Right atrium auricular region (tissue), 2 donors: ENCODE results near the gene LRRC1. TPM values are rescaled to one million over a fixed set of nuclear protein-coding genes. Genes with fewer than 3 reads are reported as not detected.

Experiments used
- DNase-seq: peaks from one replicate; pipeline ENCODE4 v3.0.0-alpha.2; 2019; ENCODE audit warnings: low spot score
- H3K27ac ChIP-seq, 2 donors: fragments of 200-600 bp; sonication (generic); 1 replicate in 1 of 2; 2 replicates in 1 of 2; pipeline ENCODE4 v1.5.1; 2016 to 2019
- H3K27me3 ChIP-seq, 2 donors: fragments of 200-600 bp; sonication (generic); one replicate each; pipeline versions ENCODE4 v1.5.1 to v1.6.0; 2017 to 2019
- H3K36me3 ChIP-seq: fragments of 200-600 bp; sonication (generic); one replicate; pipeline ENCODE4 v1.5.1; 2016
- H3K4me1 ChIP-seq, 2 donors: fragments of 200-600 bp; sonication (generic); one replicate each; pipeline versions ENCODE4 v1.5.1 to v1.6.0; 2017 to 2019
- H3K4me3 ChIP-seq, 2 donors: fragments of 200-600 bp; sonication (generic); 1 replicate in 1 of 2; 2 replicates in 1 of 2; pipeline ENCODE4 v1.5.1; 2017 to 2019; ENCODE audit warnings: mild to moderate bottlenecking in 1 of 2, moderate library complexity in 1 of 2
- H3K9me3 ChIP-seq, 2 donors: fragments of 200-600 bp; sonication (generic); one replicate each; pipeline ENCODE4 v1.5.1; 2019
- CTCF ChIP-seq, 2 donors: fragments of 200-600 bp; sonication (generic); IDR thresholded peaks; one replicate each; pipeline ENCODE4 v1.5.1; 2019; ENCODE audit warnings: antibody characterized with exemption in 2 of 2
- total RNA-seq, 2 donors: library from RNA; depleted of rRNA; stranded (reverse); fragments of >200 nt; gene quantifications; one replicate each; pipeline ENCODE4 v1.1.0, GENCODE V29; 2016

LRRC1 gene
- total RNA-seq, 2 donors from 2014 or later = 5.3 to 6.1 TPM

- TF ChIP-seq CTCF (IDR thresholded peaks at IDR 0.05) = no peak
- Histone ChIP-seq H3K27me3 (no peaks in the 10 kb centered on the region), H3K36me3 (no peaks in the 10 kb centered on the region), H3K27ac (no peak overlapping the region), H3K4me3 (no peak overlapping the region), H3K9me3 (no peaks in the 10 kb centered on the region), H3K4me1 (no peaks in the 10 kb centered on the region)
- no peak for DNase-seq
Measured at GRCh38 chr6:53916804-53917463, 122.1 kb downstream of the LRRC1 start.

DNA sequence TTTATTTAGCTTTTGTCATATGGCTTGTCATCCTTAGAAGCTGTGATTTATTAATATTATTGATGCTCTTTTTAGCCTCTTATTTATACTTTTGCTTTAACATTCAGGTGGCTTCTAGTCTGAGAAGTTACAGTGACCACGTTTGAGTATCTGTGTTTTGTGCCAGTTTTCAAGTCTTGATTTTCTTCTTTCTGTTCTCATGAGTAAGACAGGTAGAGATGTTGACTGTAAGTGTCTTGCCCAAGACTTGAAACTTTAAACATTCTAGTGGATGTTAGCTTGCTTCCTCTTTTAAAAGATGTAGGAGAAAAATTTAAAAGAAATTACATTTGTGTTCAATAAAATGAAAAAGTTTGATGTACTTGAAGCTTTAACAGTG lies 122.6 kb downstream of the LRRC1 start:
- no peaks in the 10 kb centered on the region for H3K9me3 ChIP-seq
- no peak overlapping the region for H3K4me3 ChIP-seq
- H3K4me1 ChIP-seq = no peaks in the 10 kb centered on the region
- H3K36me3 ChIP-seq = no peaks in the 10 kb centered on the region
- H3K27me3 ChIP-seq = no peaks in the 10 kb centered on the region
- DNase-seq = no peak
- no peak for TF ChIP-seq CTCF (IDR thresholded peaks at IDR 0.05)
- no peak overlapping the region for H3K27ac ChIP-seq

DNA sequence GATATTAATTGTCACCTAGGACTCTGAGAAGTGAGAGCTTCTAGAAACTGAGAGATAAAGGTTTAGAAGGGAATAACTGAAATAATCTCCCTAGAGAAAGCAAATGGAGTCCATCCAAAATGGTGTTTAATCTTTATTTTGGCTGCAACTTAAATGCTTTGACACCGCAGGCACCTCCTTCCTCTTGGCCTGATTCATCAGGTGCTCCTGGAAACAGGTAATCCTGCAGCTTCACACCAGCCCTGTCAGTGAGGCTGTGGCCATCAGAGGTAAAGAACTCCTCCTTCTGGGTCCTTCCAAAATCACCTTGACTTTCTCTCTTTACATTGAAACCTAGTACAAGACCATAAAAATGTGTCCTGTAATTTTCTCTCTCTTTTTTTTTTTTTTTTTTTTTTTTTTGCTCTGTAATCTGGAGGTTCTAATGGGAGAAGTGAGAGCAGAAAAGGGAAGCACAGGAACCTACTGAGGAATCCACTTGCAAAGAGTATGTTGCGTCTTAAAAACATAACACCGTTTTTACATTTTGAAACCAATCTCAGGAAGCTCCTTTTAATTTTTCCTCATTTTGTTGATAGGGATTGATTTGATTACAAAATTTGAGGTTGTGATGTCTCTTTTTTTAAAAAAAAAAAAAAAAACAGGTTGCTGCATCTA lies 124.2 kb downstream of the LRRC1 start:
- no peaks in the 10 kb centered on the region for H3K27me3 ChIP-seq
- H3K36me3 ChIP-seq = no peaks in the 10 kb centered on the region
- H3K9me3 ChIP-seq = no peaks in the 10 kb centered on the region
- no peak overlapping the region for H3K27ac ChIP-seq
- no peak for TF ChIP-seq CTCF (IDR thresholded peaks at IDR 0.05)
- no peak overlapping the region for H3K4me3 ChIP-seq
- DNase-seq = no peak
- no peaks in the 10 kb centered on the region for H3K4me1 ChIP-seq

- Histone ChIP-seq H3K4me3 (no peak overlapping the region), H3K4me1 (no peaks in the 10 kb centered on the region), H3K9me3 (no peaks in the 10 kb centered on the region), H3K27me3 (no peaks in the 10 kb centered on the region), H3K27ac (no peak overlapping the region), H3K36me3 (no peaks in the 10 kb centered on the region)
- no peak for TF ChIP-seq CTCF (IDR thresholded peaks at IDR 0.05)
- DNase-seq = no peak
Measured at GRCh38 chr6:53919881-53920360, 125.1 kb downstream of the LRRC1 start.

- TF ChIP-seq CTCF (IDR thresholded peaks at IDR 0.05) = no peak
- H3K9me3 ChIP-seq = no peaks in the 10 kb centered on the region
- DNase-seq = no peak
- H3K4me1 ChIP-seq = no peaks in the 10 kb centered on the region
- H3K27me3 ChIP-seq = no peaks in the 10 kb centered on the region
- H3K4me3 ChIP-seq = no peak overlapping the region
- no peaks in the 10 kb centered on the region for H3K36me3 ChIP-seq
- H3K27ac ChIP-seq = no peak overlapping the region
Measured at GRCh38 chr6:53920881-53921280, 126.1 kb downstream of the LRRC1 start.
